Activated CD8-positive, alpha-beta memory T cell treated with anti-CD3 and anti-CD28 coated beads, Interleukin-2, amount 50 U/mL, for 1 hour (primary cell): Measurements from ENCODE around the gene CYTH1.

Experiments used
- DNase-seq: peaks from one replicate; pipeline ENCODE4 v3.0.0-alpha.2; 2020; ENCODE audit errors: extremely low read depth

Gene CYTH1

GRCh38 chr17:78734793-78735641 lies 47.1 kb downstream of the CYTH1 start:
- no peak for DNase-seq

DNA sequence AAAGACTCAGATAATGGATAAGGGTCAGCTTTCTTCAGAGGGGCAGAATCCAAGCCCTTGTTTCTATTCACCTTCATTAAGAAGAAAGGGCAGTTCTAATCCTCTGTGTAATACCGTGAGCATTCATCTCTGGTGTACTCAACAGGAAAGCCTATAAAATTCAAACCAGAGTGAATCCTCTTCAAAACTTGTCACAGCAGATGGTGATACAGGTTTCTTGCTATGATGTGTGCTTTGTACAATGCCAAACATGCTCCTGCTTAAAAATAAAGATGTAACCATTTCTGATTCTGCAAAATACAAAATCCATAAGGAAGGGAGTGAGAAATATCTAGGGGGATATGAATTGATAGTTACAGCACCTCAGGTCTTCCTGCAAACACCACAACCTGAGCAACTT lies 49.7 kb downstream of the CYTH1 start:
- no peak for DNase-seq

DNA sequence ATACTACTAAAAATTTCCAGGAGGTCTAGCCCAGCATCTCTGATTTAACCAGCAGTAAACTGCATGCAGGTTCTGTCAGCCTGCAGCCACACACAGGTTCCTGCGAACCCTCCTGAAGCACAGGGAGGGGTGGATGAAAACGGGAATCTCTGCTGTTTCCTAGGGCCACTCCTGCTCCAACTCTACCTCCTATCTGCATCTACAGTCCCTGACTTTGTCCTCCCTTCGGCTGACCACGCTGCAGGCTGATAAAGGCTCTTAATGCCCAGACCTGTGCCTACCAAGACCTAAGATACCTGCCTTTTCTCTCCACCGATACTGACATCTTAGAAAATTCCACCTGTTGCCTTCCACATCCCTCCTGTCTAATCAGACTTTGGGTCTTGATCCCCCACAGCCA lies 50.2 kb downstream of the CYTH1 start:
- no peak for DNase-seq

DNA sequence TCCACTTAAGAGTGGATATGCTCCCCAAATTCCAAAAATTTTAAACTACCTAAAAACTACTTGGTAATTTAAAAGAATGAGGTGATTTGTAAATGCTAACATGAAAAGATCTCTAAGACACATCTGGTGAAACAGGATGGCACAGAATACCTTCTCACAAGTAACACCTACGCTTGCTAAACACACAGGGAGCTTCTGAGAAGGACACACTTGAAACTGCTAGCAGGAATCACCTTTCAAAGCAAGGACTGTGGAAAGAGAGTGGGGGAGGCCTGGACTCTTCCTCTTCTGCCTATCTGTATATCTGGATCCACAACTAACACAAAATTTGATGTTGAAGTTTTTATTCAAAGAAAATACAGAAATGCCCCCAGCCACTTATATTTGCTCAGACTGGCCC lies 52.4 kb downstream of the CYTH1 start:
- no peak for DNase-seq

DNA sequence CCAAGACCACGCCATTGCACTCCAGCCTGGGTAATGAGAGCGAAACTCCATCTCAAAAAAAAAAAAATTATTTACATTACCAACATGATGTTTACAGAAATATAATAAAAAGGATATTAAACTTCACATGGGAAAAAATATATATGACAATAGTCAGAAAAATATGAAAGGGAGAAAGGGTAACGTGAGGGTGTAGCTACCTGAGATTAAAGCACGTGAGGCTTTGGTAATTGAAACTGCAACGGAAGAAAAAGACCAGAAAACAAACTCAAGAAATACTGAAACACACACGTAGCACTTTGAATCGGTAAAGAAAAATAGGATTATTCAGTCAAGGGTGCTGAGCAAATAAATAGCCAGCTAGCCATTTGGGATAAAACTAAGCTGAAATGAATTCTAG lies 53.6 kb downstream of the CYTH1 start:
- no peak for DNase-seq

- DNase-seq, result no peak
Observed at GRCh38 chr17:78727476-78728229, 54.4 kb downstream of the CYTH1 start.

- no peak for DNase-seq
Observed at GRCh38 chr17:78727057-78727456, 55.0 kb downstream of the CYTH1 start.

DNA sequence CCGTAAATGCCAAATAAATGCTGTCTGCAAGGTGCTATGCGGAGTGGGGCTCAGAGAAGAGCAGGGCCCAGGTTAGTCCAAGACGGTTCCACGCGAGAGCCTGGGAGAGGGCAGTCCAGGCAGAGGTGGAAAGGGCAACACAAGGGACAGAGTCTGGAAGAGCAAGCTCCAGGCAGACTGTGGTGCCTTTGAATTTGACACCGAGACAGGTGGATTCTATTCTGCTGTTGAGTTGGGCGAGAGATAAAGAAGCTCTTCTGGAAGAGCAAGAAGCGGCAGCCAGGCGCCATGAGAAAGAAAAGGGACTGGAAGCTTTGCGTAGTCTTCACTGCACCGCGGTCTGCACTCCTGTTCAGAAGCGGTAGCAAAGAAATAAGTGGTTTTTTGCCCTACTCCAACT lies 55.6 kb downstream of the CYTH1 start:
- no peak for DNase-seq

GRCh38 chr17:78725448-78726021 lies 56.5 kb downstream of the CYTH1 start:
- no peak for DNase-seq

DNA sequence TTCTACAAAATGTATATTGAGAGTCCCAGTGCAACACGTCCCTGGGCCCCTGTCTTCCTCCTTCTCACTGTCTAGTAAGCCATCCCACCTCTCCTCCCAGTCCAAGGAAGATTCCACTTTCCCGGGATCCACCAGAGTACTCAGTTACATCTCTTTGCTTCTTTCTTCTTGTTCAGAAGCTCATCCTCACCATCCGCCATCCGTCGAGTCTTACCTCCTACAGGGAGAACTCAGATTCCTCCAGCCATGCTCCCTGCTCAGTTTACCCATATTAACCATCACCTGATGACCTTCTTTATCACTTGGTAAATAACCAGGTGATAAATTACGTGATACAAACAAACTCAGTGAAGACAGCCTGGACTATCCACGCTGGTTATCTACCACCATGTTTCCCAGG lies 57.1 kb downstream of the CYTH1 start:
- DNase-seq, result no peak

DNA sequence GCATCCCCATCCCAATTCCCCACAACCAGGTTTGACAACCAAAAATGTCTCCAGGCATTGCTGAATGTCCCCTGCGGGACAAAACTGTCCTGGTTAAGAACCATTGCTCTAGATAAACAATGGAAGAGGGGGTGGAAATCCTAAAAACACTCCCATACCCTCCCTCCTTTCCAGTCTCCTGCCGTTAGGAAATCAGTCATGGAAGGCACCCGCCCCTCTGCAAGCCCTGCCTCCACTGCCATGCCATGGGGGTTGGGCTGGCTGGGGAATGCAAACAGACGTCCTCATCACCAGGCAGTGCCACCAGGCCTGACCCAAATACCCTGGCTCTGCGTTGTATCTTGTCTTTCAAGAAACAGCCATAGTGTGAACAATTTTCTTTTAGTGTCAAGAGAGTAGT lies 57.5 kb downstream of the CYTH1 start:
- DNase-seq, result no peak

- DNase-seq, result no peak
Observed at GRCh38 chr17:78723957-78724356, 58.1 kb downstream of the CYTH1 start.

DNA sequence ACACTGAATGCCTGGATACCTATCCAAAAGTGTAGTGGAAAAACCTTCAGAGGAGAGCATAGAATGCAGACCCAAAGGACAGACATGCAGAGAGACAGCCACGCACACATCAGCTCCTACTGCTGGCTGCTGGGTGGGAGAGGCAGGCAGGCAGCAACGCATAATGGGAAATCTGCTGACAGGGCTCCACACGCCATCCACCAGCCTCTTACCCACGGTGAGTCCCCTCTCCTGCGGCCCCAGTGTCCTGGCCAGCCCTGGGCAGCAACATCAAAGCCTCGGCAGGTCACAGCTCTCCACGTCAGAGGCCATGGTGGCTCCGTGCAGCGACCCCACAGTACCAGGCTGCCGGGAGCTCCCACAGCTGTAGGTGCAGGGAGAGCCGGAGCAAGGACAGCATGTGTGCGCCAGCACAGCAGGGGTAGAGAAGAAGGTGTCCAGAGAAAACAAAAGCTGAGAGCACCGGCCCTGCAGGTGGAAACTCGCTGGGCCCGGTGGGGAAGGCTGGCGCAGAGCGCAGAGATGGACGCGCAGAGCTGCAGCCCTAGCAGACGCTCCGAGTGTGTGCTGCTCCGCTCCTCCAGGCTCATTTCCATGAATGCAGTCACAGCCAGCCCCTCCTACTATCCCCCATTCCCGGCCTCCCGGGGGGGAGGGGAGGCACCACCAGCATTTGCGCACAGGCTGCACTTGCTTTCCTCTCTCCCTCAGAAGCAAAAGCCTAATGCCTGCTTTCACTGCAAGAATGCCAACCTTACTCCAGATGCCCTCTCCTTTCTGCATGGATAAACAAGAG lies 58.9 kb downstream of the CYTH1 start:
- no peak for DNase-seq

DNA sequence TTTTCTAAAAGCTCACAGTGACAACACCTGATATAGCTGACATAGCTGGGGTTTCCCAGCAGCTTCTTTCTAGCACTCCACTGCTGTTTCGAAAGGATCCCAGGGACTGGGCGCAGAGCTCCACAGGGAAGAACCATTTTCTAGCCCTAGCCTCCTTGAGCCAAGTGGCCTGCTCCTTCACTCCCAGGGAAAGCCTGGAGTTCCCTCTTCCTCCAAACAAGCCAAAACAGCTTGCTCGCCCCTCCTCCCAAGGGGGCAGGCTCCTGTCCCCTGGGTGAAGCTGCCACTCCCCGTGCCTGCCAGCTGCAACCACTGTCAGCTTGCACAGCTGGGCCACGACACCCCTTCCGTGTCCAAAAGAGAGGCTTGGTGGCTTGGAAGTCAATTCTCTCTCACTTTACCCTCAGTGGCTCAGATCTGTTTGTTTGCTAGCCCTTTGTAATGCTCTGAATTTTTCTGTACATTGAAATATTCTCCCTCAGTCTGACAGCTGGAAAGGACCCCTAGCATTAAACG lies 59.8 kb downstream of the CYTH1 start:
- no peak for DNase-seq

- no peak for DNase-seq
Observed at GRCh38 chr17:78719630-78720298, 62.3 kb downstream of the CYTH1 start.

GRCh38 chr17:78718575-78719208 lies 63.4 kb downstream of the CYTH1 start:
- no peak for DNase-seq

GRCh38 chr17:78717431-78717980 lies 64.6 kb downstream of the CYTH1 start:
- no peak for DNase-seq

DNA sequence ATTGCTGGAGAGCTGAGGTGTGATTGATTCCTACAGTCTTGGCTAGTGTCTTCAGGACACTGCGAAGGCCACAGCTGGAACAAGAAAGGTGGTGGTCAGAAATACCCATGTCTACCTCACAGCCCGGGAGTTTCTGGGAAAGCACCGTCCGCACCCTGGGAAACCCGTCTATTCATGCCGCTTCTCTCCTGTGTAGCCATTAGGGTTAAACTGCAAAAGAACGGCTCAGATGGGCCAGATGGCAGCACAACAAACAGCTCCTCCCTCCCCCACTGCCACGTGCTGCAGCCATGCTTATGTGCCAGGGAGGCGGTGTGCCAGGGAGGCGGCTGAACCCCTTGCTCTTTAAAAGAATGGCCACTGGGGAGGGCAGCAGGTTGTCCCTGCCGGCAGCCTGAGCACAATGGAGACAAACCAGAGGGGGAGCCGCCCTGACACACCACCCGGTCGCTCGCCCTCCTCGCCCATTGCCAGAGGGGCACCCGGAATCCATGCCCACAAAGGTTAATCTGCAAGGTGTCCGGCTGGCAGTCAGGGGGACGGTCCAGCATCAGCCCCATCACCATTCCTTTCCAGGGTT lies 65.2 kb downstream of the CYTH1 start:
- DNase-seq, result no peak

DNA sequence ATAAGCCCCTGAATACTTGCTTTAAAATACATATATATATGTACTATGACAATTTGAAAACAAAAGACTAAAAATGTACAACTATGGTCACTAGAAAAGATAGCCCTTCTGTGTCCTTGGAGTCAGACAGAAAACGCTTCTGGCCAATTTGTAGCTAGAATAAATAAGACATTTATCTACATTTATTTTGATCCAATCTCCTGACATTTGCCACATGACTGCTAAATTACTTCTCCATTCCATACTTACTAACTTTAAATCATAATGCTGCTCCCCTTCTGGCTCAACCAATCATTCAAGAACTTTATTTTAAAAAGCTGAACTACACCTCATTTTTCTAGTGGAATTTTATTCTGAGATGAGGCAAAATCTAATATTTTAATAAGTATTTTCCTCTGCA lies 65.8 kb downstream of the CYTH1 start:
- DNase-seq, result no peak

GRCh38 chr17:78715876-78716275 lies 66.2 kb downstream of the CYTH1 start:
- no peak for DNase-seq
